ENCODE results near the gene BORCS6. TPM values are rescaled to one million over a fixed set of nuclear protein-coding genes. Genes with fewer than 3 reads are reported as not detected.

Gene BORCS6
- total and polyA plus RNA-seq, 9 of the 15 experiments (the other 6 are each of a cell fraction or from before 2014, with no cell fraction given) = 0.01 to 7.4 (median 2.3) TPM

- FAIRE-seq (peak; percentile 80), ATAC-seq (no peak), DNase-seq (ENCODE audit: extremely low read depth in 1 of 4, low spot score in 3 of 4) (no peak)
- 0 out of 2 replicates have a peak, but pooled peaks cover 4% of the 10 kb centered on the region for H4K20me1 ChIP-seq (replicated peaks; ENCODE audit: control insufficient read depth, insufficient read depth, low read length)
- in situ Hi-C loops (cut with MboI) = no loop called here
- H3K4me1 ChIP-seq (replicated peaks in 1 of 2; ENCODE audit: control insufficient read depth in 2 of 2, insufficient read depth in 2 of 2, low read length in 2 of 2) = peaks cover 31 to 68% of the 10 kb centered on the region in 2 experiments
- H2AFZ ChIP-seq (ENCODE audit: low read depth, low read length) = peak overlapping the region; percentile 70
- peak overlapping the region; percentile 89 for H3K4me2 ChIP-seq (ENCODE audit: insufficient read depth, low read length)
- H3K9ac ChIP-seq (ENCODE audit: insufficient read depth in 1 of 2, low read depth in 2 of 2, low read length in 2 of 2) = peak overlapping the region; percentile 49 to 95
- H3K4me3 ChIP-seq = peak overlapping the region; percentile 53
- peak overlapping the region; percentile 78 for H3K27ac ChIP-seq (ENCODE audit: extremely low read depth, low read depth, low read length)
- ChIA-PET CTCF (ENCODE audit: low intra/inter-chr PET ratio) (interaction anchor here (0.6 kb wide), 1 partner anchor 403 kb away, joined by 3 read pairs; no protein-coding TSS in a partner anchor), POLR2A (interaction anchor here (0.7 to 2.8 kb wide), 6 partner anchors 10 to 187 kb away, joined by 3 to 19 read pairs (median 4); no protein-coding TSS in a partner anchor)
- intact Hi-C loops (cut with micrococcal nuclease) = no loop called here
- H3K36me3 ChIP-seq (ENCODE audit: control insufficient read depth, insufficient read depth, low read length) = peaks cover 32% of the 10 kb centered on the region; the same call in 2 of the 3 replicates
- no peaks in the 10 kb centered on the region for H3K9me1 ChIP-seq (ENCODE audit: control insufficient read depth, insufficient read depth, low read length)
- no peaks in the 10 kb centered on the region for H3K27me3 ChIP-seq (ENCODE audit: control insufficient read depth in 2 of 2, insufficient read depth in 2 of 2, low read length in 2 of 2)
- H3K9me3 ChIP-seq (replicated peaks; ENCODE audit: control insufficient read depth, insufficient read depth, low read depth, low read length) = no peaks in the 10 kb centered on the region
- no TSS peak for BruUV-seq (replicated peaks)
- peaks cover 43% of the 10 kb centered on the region for H3K79me2 ChIP-seq (ENCODE audit: control insufficient read depth, insufficient read depth, low read length)
- WGBS (ENCODE audit: insufficient coverage, low coverage, missing lambda C conversion rate) = under 1% methylated on average over 13 of the region's 22 CpGs
- TF ChIP-seq NELFE (IDR thresholded peaks at IDR 0.05; ENCODE audit: insufficient read depth, insufficient read length) = no peak
- no peak for TF ChIP-seq SRSF9 (IDR thresholded peaks at IDR 0.05; ENCODE audit: borderline replicate concordance, low read depth, low read length)
- TF ChIP-seq PHTF2 (CRISPR knock-in tag; IDR thresholded peaks at IDR 0.05) = no peak
- TF ChIP-seq KDM5B (IDR thresholded peaks at IDR 0.05; ENCODE audit: insufficient replicate concordance, low read depth, low read length) = peak; percentile 51
- no peak for TF ChIP-seq ZNF707 (CRISPR knock-in tag; conservative IDR thresholded peaks at IDR 0.05)
- 0 out of 2 replicates have a peak, but pooled peaks have one; percentile 28 for TF ChIP-seq GTF2E2 (tag; IDR thresholded peaks at IDR 0.05)
- no peak for TF ChIP-seq SP1 (CRISPR knock-in tag; IDR thresholded peaks at IDR 0.05)
- no peak for TF ChIP-seq POLR3A (IDR thresholded peaks at IDR 0.05; ENCODE audit: borderline replicate concordance, extremely low read depth, insufficient read depth, insufficient read length)
- peak; percentile 10; the same call in 1 of the 2 replicates for TF ChIP-seq ETS1 (conservative IDR thresholded peaks at IDR 0.05; ENCODE audit: control insufficient read depth, low read depth, low read length)
- peak; percentile 8; the same call in 1 of the 2 replicates for TF ChIP-seq PHF8 (IDR thresholded peaks at IDR 0.05; ENCODE audit: borderline replicate concordance, low read length)
- no peak for TF ChIP-seq TFAP4 (CRISPR knock-in tag; IDR thresholded peaks at IDR 0.05; ENCODE audit: borderline replicate concordance)
- TF ChIP-seq DIDO1 (tag; IDR thresholded peaks at IDR 0.05; ENCODE audit: low read depth) = no peak
- TF ChIP-seq EP300 (IDR thresholded peaks at IDR 0.05; ENCODE audit: low read length) = no peak
- peak; percentile 15; the same call in 1 of the 2 replicates for TF ChIP-seq ZNF740 (CRISPR knock-in tag; IDR thresholded peaks at IDR 0.05)
- TF ChIP-seq ZNF740 (tag; IDR thresholded peaks at IDR 0.05) = no peak
- TF ChIP-seq NFATC3 (IDR thresholded peaks at IDR 0.05) = no peak
- TF ChIP-seq RBBP5 (IDR thresholded peaks at IDR 0.05; ENCODE audit: borderline replicate concordance, insufficient read depth, low read length, poor library complexity, severe bottlenecking) = peak; percentile 12
- TF ChIP-seq CHD1 (IDR thresholded peaks at IDR 0.05; ENCODE audit: low read length) = peak; percentile 14
- 0 out of 2 replicates have a peak, but pooled peaks have one; percentile 23 for TF ChIP-seq KAT7 (CRISPR knock-in tag; IDR thresholded peaks at IDR 0.05; ENCODE audit: borderline replicate concordance)
- no peak for TF ChIP-seq ZFX (CRISPR knock-in tag; IDR thresholded peaks at IDR 0.05)
Measured at GRCh38 chr17:8151641-8152111, 38.3 kb downstream of the BORCS6 start.
